Neural crest cell (in vitro differentiated cells): ENCODE results near the gene CDR2L. TPM values are rescaled to one million over a fixed set of nuclear protein-coding genes. Genes with fewer than 3 reads are reported as not detected.

Experiments used
- DNase-seq: peaks from one replicate; pipeline ENCODE4 v3.0.0; 2021; ENCODE audit warnings: low read depth, mixed read lengths, low spot score
- H3K27ac Mint-ChIP-seq: one replicate; pipeline ENCODE4 v1.8.0; 2021; ENCODE audit warnings: mild to moderate bottlenecking, mixed read lengths; ENCODE audit not compliant: unreplicated experiment
- H3K27me3 Mint-ChIP-seq: 2 replicates; pipeline ENCODE4 v1.8.0; 2021; ENCODE audit warnings: low read depth, mild to moderate bottlenecking, mixed read lengths
- H3K36me3 Mint-ChIP-seq: 2 replicates; pipeline ENCODE4 v1.8.0; 2021; ENCODE audit warnings: low read depth, mild to moderate bottlenecking, mixed read lengths
- H3K4me1 Mint-ChIP-seq: 2 replicates; pipeline ENCODE4 v1.8.0; 2021; ENCODE audit warnings: mixed read lengths
- H3K4me3 Mint-ChIP-seq: one replicate; pipeline ENCODE4 v1.8.0; 2021; ENCODE audit warnings: mild to moderate bottlenecking, mixed read lengths
- H3K9me3 Mint-ChIP-seq: 2 replicates; pipeline ENCODE4 v1.8.0; 2021; ENCODE audit warnings: mixed read lengths
- long read RNA-seq: library from polyadenylated mRNA; unstranded; transcript quantifications from one replicate; pipeline ENCODE4 v2.0.0, GENCODE V29; 2020
- total RNA-seq: library from RNA; stranded (reverse); gene quantifications from 2 replicates; pipeline ENCODE4 v1.2.1, GENCODE V29; 2021
- TF ChIP-seq, protein P1 (sequence below): fragments of 200-600 bp; sonication (generic); conservative IDR thresholded peaks from 2 replicates; pipeline ENCODE4 v1.5.0; 2021; ENCODE audit warnings: antibody characterized with exemption, mild to moderate bottlenecking

Gene CDR2L
- 24.0 and 24.1 TPM in 2 replicates for total RNA-seq
- long read RNA-seq, result 0 reads

DNA sequence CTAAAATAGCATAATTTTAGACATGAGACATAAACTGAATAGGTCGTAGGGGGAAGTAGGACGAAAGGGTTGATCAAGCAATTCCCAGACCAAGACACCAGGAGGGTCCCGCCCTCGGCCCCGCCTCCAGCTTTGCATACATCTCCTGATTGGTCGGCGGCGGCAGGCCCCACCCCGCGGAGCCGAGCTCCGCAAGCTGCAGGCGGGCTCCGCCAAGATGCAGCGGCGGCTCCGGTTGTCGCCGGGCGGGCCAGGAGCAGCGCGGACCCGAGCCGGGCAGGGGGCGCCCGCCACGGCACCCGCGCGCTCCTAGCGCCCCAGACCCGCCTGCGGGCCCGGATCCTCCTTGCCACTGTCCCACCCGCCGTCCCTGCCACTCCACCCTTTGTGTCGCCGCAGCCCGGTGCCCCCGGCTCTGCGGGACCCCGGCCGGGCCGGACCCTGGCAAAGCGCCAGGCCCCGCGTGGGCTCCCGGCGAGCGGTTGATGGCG is at the start of gene CDR2L:
CDR2L (plus strand) TSS at position 215 of the 491 bp plus-strand sequence. CDS start 412 bp downstream, outside the sequence.
- no peaks in the 10 kb centered on the region for H3K36me3 Mint-ChIP-seq
- peaks cover 20% of the 10 kb centered on the region for H3K4me1 Mint-ChIP-seq
- DNase-seq, result peak; percentile 97
- H3K4me3 Mint-ChIP-seq, result peak within 1 kb of the TSS; percentile 95
- TF ChIP-seq, protein P1, sequence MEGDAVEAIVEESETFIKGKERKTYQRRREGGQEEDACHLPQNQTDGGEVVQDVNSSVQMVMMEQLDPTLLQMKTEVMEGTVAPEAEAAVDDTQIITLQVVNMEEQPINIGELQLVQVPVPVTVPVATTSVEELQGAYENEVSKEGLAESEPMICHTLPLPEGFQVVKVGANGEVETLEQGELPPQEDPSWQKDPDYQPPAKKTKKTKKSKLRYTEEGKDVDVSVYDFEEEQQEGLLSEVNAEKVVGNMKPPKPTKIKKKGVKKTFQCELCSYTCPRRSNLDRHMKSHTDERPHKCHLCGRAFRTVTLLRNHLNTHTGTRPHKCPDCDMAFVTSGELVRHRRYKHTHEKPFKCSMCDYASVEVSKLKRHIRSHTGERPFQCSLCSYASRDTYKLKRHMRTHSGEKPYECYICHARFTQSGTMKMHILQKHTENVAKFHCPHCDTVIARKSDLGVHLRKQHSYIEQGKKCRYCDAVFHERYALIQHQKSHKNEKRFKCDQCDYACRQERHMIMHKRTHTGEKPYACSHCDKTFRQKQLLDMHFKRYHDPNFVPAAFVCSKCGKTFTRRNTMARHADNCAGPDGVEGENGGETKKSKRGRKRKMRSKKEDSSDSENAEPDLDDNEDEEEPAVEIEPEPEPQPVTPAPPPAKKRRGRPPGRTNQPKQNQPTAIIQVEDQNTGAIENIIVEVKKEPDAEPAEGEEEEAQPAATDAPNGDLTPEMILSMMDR, result no peak
- peak within 1 kb of the TSS; percentile 93 for H3K27ac Mint-ChIP-seq
- no peaks in the 10 kb centered on the region for H3K9me3 Mint-ChIP-seq
- no peaks in the 10 kb centered on the region for H3K27me3 Mint-ChIP-seq

DNA sequence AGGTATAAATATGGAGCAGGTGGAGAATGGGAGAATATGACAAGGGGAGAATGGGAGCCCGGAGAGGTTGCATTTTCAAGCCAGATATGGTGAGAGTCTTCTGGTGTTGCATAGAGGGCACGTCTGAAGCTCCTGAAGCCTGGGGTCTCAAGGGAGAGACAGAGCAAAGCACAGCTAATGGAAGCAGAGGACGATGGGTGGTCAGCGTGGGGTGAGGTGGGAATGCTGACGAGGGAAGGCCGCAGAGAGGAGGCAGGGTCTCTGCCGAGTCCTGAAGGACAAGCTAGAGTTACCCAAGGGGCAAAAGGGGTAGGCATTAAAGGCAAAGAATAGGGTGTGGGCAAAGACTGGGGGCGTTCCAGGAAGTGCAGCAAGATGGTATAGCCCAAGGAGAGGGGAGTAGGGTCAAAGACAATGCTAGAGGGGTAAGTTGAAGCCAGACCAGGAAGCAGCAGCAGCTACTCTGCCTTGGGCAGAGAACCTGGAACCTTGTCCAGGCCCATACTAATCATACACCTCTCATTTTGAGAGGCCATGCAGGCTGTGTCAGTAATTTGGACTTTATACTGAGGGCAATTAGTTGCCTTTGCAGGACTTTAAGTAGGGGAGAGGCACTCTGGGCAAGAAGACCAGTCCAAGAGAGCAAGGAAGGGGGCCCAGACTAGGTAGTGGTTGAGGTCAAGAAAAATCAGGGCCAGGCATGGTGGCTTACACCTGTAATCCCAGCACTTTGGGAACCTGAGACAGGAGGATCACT is 49.1 kb upstream of the CDR2L start:
- H3K27ac Mint-ChIP-seq, result no peak overlapping the region
- TF ChIP-seq, protein P1, result no peak
- no peaks in the 10 kb centered on the region for H3K36me3 Mint-ChIP-seq
- H3K4me3 Mint-ChIP-seq, result no peak overlapping the region
- no peak for DNase-seq
- H3K9me3 Mint-ChIP-seq, result no peaks in the 10 kb centered on the region
- H3K4me1 Mint-ChIP-seq, result no peaks in the 10 kb centered on the region
- H3K27me3 Mint-ChIP-seq, result peaks cover 87% of the 10 kb centered on the region

DNA sequence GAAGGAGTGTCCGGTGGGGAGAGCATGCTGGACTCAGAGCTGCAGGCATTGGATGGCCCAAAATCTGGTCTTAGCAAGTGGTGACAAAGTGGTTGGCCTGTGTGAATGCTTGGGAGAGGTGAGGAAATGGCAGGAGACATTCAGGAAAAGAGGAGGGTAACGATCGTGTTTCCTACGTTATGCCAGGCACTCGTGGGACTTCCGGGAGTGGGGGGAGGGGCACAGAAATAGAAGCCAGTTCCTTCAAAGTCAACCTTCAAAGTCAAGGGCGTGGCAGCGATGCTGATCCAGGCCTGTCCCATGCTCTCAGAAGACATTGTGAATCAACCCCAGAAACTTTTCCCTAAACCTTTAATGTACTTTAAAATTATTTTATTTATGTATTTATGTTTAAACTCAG is 47.9 kb upstream of the CDR2L start:
- H3K36me3 Mint-ChIP-seq, result no peaks in the 10 kb centered on the region
- no peak overlapping the region for H3K27ac Mint-ChIP-seq
- H3K4me1 Mint-ChIP-seq, result no peaks in the 10 kb centered on the region
- no peak overlapping the region for H3K4me3 Mint-ChIP-seq
- H3K27me3 Mint-ChIP-seq, result peaks cover 89% of the 10 kb centered on the region
- DNase-seq, result no peak
- no peaks in the 10 kb centered on the region for H3K9me3 Mint-ChIP-seq
- TF ChIP-seq, protein P1, result no peak

DNA sequence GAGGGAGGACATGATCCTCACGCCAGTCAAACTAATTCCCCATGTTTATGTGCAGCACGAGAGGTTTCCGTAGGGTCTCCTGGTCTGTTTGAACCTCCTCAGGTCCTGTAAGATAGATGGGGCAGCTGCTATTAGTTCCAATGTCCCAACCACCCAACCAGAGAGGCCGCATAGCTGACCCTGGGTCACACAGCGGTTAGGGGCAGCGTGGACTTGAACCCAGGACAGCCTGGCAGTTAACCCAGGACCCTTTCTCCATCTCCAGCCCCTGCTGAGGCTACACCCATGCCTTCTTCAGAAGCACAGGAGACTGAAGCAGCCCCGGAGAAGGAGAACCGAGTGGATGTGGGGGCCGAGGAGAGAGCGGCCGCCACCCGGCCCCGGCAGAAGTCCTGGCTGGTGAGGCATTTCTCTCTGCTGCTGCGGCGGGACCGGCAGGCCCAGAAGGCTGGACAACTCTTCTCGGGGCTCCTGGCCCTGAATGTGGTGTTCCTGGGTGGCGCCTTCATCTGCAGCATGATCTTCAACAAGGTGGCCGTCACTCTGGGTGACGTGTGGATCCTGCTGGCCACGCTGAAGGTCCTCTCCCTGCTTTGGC is 46.2 kb upstream of the CDR2L start:
- Mint-ChIP-seq H3K36me3 (no peaks in the 10 kb centered on the region), H3K9me3 (no peaks in the 10 kb centered on the region), H3K4me3 (no peak overlapping the region), H3K4me1 (no peaks in the 10 kb centered on the region), H3K27ac (no peak overlapping the region), H3K27me3 (peaks cover 91% of the 10 kb centered on the region)
- TF ChIP-seq, protein P1, result no peak
- DNase-seq, result no peak

DNA sequence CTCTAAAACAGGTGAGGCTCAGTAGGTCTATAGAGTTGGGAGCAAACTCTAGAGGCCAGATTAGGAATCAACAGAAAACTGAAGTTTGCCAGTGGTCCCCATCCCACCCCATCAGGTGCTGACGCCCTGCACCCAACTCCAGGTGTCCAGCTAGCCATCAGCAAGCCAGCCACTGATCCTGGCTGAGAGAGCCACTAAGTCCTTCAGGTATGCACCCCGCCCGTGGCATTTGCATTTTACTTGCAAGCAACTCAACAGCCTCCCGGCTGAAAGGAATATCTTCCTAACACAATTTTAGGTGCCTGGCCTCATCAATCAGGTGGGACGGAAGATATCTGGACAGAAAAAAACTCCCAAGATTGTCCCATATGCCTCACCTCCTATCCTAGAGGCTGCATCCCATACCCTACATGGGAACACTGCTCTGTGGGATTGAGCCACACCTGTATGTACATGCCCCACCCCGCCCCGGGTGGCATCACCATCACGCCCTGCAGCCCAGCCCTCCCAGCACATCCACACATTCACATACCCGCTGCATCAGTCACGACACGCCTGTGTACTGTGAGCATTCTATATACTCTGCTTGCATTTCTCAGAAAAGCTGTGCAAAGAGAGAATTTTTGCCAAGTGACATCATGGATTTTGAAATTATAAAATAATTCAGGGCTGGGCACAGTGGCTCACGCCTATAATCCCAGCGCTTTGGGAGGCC is 43.5 kb upstream of the CDR2L start:
- no peaks in the 10 kb centered on the region for H3K36me3 Mint-ChIP-seq
- DNase-seq, result no peak
- H3K4me3 Mint-ChIP-seq, result no peak overlapping the region
- H3K27me3 Mint-ChIP-seq, result peaks cover 74% of the 10 kb centered on the region
- TF ChIP-seq, protein P1, result no peak
- no peaks in the 10 kb centered on the region for H3K9me3 Mint-ChIP-seq
- no peak overlapping the region for H3K27ac Mint-ChIP-seq
- no peaks in the 10 kb centered on the region for H3K4me1 Mint-ChIP-seq
